GM19240 (cell line): ENCODE data around the gene SPHK2.

ENCODE experiments used
- DNase-seq: peaks from one replicate; pipeline ENCODE4 v3.0.0; 2011; ENCODE audit warnings: low spot score; ENCODE audit not compliant: insufficient read length

The SPHK2 gene

DNA sequence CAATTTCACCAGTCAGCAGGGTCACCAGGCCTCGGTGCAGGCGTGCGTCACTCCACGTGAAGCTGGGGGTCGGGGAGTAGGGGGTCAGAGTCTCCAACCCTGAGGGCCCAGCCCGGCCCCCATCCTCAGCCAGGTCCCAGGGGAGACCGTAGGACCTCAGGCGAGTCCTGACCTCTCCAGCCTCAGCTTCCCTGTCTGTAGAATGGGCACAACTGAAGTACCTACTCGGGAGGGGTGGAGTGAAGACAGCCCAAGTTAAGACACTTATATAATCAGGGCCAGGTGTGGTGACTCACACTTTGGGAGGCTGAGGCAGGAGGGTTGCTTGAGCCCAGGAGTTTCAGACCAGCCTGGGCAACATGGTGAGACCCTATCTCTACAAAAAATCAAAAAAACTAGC, 15.5 kb upstream of the SPHK2 start:
- no peak for DNase-seq

GRCh38 chr19:48606463-48607358, 12.6 kb upstream of the SPHK2 start, which contains the start of gene SPACA4:
Gene SPACA4 (plus strand): TSS chr19:48606742. CDS start chr19:48606979, 237 bp downstream.
- no peak for DNase-seq

- DNase-seq, result no peak
These were observed 11.9 kb upstream of the SPHK2 start for GRCh38 chr19:48607359-48607755.

GRCh38 chr19:48608798-48609263, 10.5 kb upstream of the SPHK2 start:
- DNase-seq, result peak; percentile 59

- no peak for DNase-seq
These were observed 9.7 kb upstream of the SPHK2 start for GRCh38 chr19:48609571-48610108.

- no peak for DNase-seq
These were observed 7.4 kb upstream of the SPHK2 start for GRCh38 chr19:48611872-48612271.

GRCh38 chr19:48613024-48613851, 6.1 kb upstream of the SPHK2 start:
- DNase-seq, result no peak

GRCh38 chr19:48613852-48614435, 5.4 kb upstream of the SPHK2 start:
- no peak for DNase-seq

DNA sequence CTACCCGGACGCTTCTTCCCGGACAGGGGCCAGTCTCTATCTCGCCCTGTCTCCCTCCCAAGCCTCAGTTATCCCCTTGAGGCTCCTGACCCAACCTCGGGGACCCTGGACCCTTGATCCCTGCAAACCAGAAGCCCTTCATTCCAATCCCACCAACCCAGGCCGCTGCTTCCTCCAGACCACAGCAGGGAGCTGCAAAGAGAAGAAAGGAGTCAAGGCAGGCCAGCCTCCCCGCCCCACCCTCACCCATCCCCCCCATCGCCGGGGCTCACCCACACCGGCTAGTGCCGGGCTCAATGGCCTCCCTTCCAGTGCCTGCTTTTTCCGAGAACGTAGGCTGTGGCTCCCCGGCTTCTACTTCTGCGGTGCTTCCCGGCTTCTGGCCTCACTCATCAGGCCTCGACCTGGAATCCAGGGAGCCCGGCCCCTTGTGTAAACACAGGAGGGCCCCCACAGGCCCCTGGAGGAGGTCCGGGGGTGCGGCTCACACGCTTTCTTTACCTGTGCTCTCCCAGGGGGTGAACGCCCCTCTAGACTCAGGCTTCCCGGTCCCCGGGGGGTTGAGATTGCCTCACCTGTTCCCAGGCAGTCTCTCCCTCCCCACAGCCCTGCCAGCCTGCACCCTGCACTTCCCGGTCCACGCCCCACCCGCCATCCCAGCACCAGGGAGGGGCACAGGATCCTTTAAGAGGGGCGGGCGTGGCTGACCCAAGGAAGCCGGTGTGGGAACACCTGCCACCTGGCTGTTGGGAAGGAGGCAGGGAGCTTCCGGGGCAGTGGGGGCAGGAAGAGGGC, 4.7 kb upstream of the SPHK2 start, which contains the start of gene FAM83E:
Gene FAM83E (minus strand): TSS at position 641 of the 795 bp plus-strand sequence. CDS start 1,704 bp downstream, outside the sequence.
- DNase-seq, result no peak

DNA sequence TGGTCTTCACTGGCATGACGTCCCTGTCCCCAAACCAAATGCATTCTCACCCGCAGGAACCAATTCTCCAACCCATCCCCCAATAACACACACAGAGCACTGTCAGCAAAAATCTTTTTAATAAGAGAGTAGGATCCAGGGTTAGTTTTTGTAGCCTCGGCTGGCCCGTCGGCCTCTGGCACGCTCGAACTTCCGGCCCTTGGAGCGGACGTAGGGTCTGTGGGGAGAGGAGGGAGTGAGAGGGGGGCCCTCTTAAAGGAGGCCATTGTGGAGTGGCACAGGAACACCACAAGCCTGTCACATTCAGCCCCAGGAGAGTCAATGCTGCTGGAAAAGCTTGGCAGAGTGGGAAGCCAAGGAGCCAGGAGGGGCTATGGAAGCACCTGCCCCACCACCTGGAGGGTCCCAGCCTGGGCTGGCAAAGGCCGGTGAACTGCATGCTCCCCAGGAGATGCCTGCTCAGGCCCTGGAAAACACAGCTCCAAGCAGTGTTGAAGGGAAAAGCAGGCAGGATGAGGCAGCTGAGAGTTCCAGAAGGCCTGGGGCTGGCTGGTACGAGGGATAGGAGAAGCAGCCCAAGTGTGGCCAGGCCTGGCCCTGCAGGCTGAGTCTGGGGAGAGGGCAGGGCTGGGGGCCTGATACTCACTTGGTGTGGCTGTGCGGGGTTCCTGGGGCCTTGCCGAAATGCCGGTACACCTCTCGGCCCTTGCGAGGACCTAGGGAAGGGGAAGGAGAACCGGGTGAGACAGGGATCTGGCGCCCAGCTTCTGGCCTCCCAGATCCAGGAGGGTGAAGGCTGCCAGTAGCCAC, 3.9 kb upstream of the SPHK2 start:
- DNase-seq, result no peak

- no peak for DNase-seq
These were observed 3.3 kb upstream of the SPHK2 start for GRCh38 chr19:48616041-48616436.

DNA sequence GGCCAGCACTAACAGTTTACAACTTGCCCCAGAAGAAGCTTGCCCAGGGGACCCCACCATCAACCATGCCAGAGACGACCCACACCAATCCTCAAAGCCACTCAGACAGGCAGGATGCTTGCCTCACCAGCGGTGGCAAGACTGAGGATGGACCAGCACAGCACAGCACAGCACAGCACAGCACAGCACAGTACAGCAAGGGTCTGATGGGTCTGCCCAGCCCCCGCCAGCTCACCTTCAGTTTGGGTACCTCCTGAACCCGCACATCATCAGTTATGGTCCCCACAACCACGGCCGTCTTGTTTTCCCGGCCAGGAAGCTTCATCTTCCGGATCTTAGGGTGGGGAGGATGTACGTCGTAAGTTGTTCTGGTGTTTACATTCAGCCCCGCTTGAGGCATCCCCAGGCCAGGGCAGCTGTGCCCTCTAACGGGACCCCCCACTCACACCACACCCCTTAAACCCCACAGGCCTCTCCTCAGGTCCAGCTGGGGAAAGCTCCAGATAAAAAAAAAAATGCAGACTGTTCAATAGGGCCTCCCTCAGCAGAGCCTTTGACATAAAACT, 2.7 kb upstream of the SPHK2 start:
- DNase-seq, result no peak

- no peak for DNase-seq
These were observed 2.0 kb upstream of the SPHK2 start for GRCh38 chr19:48617146-48617937.

DNA sequence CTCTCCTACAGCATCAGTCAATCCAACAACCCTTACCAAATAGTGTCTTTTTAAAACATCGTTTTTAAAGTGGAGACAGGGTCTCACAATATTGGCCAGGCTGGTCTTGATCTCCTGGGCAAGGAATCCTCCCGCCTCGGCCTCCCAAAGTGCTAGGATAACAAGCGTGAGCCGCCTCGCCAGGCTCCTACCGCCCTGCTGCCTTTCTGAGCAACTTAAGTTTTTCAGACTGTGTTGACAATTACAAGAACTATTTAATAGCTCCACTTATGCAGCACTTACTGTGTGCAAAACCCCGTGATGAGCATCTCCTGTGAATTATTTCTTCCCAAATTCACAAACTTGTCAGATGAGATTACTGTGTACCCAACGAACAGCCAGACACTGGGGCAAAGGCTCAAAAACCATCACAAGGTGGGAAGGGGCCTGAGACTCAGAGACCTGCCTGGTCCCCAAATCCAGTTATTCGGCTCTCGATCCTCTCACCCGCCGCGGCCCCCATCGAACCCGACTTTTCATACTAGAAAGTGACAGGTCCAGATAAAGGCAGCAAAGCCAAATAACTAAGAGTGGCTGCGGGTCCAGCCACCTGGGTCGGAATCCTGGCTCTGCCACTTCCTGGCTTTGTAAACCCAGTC, 909 bp upstream of the SPHK2 start:
- no peak for DNase-seq

DNA sequence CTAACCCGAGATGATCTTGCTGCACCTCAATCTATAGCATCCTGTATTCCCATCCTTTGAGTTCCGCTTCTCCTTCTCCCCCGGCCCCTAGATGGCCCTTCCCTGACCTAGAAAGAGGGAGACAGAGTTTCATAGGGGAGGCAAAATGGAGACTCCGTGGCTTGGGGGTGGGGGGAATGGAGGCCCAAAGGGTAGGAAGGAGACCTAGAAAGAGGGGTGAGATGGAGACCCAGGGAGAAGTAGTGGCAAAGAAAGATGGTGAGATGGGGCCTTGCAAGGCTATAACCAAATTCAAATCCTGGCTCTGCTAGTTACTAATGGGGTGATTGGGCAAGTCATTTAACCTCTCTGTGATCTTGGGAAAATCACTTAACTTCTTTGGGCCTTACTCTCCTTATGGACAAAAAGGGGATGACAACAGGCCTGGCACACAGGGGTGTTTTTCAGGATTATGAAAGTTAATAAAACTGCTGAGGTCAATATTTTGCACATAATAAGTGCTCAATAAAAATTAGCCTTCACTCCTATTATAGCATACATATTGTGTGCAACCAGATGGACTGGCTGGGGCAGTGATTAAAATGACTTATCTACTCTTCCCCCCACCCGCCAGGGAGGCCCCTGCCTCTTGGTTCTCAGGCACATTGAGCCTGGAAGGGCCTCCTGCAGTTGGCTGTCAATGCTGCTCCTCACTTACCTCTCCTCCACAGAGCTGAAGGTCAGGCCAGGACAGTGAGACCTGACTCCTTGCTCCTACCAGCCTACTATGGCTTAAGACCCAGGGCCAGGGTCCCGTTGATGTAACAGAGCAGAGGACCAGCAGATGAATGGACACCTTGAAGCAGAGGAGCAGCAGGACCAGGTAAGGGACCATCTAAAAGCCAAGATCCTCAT, 633 bp downstream of the SPHK2 start:
- no peak for DNase-seq

DNA sequence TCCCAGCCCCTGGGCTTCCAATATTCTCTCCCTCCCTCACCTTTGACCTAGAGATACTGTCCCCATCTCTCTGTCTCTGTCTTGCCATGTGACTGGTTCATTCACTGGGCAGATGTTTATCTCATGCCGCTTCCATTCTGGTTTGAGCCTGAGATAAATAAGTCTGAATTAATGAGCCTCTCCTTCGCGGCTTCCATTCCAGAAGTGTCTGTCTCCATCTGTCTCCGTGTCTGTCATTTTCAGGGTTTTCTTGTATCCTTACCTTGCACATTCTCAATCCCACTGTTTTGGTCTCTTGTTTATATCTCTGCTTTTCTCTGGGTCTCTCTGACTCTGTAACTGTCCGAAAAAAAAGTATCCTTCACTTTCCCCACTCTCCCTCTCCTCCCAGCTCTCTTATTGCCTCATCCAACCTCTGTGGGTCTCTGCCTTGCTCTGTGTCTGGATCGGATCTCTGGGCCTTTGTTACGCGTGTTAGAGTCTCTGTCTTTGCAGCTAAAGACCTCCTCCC, 4.3 kb downstream of the SPHK2 start:
- DNase-seq, result no peak

DNA sequence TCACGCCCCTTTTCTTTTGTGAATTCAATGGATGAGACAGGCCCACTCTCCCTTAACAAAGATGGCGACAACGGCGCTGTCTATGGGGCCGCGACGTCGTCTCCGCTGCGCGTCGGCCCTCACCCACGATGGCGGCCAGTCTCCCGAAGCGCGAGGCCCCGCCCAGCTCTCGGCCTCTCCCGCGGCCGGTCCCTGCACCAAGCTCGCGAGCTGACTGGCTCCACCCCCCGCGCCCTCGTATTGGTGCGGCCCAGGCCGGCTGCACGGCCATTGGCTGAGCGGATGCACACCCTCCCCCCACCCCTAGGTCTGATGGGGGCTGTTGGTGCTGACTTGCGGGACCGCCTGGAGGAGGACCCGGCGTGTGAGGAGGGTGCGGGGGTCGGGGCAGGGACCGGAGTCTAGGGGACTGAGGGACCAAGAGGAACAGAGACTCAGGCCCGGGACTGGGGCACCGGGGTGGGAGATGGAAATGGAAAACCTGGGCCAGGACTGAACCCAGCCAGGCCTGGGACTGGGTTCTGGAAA, 4.8 kb downstream of the SPHK2 start:
- DNase-seq, result peak; percentile 91
